Fibroblast of lung (primary cell): ENCODE results near the gene SLC2A5.

ENCODE experiments used
- CTCF ChIP-seq, 2 donors: IDR thresholded peaks in 1 of 2; conservative IDR thresholded peaks in 1 of 2; 1 replicate in 1 of 2; 2 replicates in 1 of 2; pipeline ENCODE4 v1.5.1; 2011 to 2012; ENCODE audit warnings: low read length in 2 of 2, control low read depth in 1 of 2, inconsistent platforms in 1 of 2, low read depth in 1 of 2, mild to moderate bottlenecking in 1 of 2
- EZH2 ChIP-seq: IDR thresholded peaks from 2 replicates; pipeline ENCODE4 v1.5.1; 2012; ENCODE audit warnings: low read length, control low read depth, mild to moderate bottlenecking; ENCODE audit errors: missing control alignments

GRCh38 chr1:9006956-9007615, 62.3 kb downstream of the SLC2A5 start:
- TF ChIP-seq CTCF (conservative IDR thresholded peaks at IDR 0.05 in 1 of 2, IDR thresholded peaks at IDR 0.05 in 1 of 2; ENCODE audit: low read depth in 1 of 2, low read length in 2 of 2) (no peak), EZH2 (no peak)
